ENCODE results near the gene IL11. TPM values are rescaled to one million over a fixed set of nuclear protein-coding genes. Genes with fewer than 3 reads are reported as not detected.

IL11 gene
- total RNA-seq, 4 donors from 2014 or later: 0.67 TPM; not detected in 3

DNA sequence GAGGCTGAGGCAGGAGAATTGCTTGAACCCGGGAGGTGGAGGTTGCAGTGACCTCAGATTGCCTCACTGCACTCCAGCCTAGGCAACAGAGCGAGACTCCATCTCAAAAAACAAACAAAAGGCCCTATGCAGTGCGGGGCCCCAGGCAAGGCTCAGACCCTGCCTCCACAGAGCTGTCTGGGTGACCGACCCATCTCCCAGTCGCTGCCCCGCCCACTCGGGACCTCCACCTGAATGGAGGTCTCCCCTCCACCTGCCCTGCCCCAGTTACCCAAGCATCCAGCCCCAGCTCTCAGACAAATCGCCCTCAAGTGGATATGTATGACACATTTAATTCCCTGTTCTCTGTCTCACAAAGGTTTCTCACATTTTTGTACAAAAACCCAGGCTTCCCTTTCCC is 5.0 kb downstream of the IL11 start:
- H3K27ac ChIP-seq: no peak overlapping the region
- peaks cover 0 to 18% (median 9%) of the 10 kb centered on the region in 3 donors for H3K4me1 ChIP-seq
- ATAC-seq: no peak
- H3K4me3 ChIP-seq: no peak overlapping the region
- 78 to 96% methylated on average over 5 to 7 of the region's 8 CpGs for WGBS, 2 donors (ENCODE audit: low coverage in 1 of 2)
- H3K27me3 ChIP-seq: peaks cover 84% of the 10 kb centered on the region
- H3K9me3 ChIP-seq: no peaks in the 10 kb centered on the region
- TF ChIP-seq, protein P1, sequence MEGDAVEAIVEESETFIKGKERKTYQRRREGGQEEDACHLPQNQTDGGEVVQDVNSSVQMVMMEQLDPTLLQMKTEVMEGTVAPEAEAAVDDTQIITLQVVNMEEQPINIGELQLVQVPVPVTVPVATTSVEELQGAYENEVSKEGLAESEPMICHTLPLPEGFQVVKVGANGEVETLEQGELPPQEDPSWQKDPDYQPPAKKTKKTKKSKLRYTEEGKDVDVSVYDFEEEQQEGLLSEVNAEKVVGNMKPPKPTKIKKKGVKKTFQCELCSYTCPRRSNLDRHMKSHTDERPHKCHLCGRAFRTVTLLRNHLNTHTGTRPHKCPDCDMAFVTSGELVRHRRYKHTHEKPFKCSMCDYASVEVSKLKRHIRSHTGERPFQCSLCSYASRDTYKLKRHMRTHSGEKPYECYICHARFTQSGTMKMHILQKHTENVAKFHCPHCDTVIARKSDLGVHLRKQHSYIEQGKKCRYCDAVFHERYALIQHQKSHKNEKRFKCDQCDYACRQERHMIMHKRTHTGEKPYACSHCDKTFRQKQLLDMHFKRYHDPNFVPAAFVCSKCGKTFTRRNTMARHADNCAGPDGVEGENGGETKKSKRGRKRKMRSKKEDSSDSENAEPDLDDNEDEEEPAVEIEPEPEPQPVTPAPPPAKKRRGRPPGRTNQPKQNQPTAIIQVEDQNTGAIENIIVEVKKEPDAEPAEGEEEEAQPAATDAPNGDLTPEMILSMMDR (IDR thresholded peaks at IDR 0.05): no peak
- TF ChIP-seq POLR2AphosphoS5 (IDR thresholded peaks at IDR 0.05) (no peak), POLR2A (IDR thresholded peaks at IDR 0.05) (no peak), EP300 (IDR thresholded peaks at IDR 0.05) (no peak)
- H3K36me3 ChIP-seq: no peaks in the 10 kb centered on the region

DNA sequence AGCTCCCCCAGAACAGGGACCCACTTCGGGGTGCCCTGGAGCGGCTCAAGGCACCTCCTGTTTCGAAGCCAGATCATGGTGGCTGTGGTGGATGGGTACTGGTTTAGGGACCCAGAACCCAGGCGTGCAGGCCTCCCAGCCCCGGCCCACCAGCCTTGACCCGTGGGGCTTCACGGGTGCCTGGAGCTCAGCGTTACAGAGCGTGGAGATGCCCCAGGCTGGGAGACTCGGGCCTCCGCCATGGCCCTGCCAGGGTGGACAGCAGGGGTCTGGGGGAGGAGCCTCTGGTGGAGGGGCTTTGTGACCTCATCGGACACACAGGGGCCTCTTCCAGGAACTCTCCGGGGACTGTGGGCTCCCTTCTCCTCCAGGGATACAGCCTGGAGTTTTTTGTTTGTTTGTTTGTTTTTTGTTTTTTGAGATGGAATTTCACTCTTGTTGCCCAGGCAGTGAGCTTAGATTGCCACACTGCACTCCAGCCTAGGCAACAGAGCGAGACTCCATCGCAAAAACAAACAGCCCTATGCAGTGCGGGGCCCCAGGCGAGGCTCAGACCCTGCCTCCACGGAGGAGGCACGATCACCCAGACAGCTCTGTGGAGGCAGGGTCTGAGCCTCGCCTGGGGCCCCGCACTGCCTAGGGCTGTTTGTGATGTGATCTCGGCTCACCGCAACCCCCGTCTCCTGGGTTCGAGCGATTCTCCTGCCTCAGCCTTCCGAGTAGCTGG is 7.1 kb downstream of the IL11 start, which contains the start of gene GARIN5B:
TSS of gene GARIN5B (minus strand) at position 271 of the 727 bp plus-strand sequence. CDS start at position 77, 194 bp downstream.
- no peak within 1 kb of the TSS for H3K27ac ChIP-seq
- H3K4me1 ChIP-seq: no peaks in the 10 kb centered on the region
- no peak within 1 kb of the TSS for H3K4me3 ChIP-seq
- TF ChIP-seq POLR2A (IDR thresholded peaks at IDR 0.05) (no peak), EP300 (IDR thresholded peaks at IDR 0.05) (no peak), POLR2AphosphoS5 (IDR thresholded peaks at IDR 0.05) (no peak)
- no peaks in the 10 kb centered on the region for H3K9me3 ChIP-seq
- H3K27me3 ChIP-seq: peaks cover 75% of the 10 kb centered on the region
- whole genome bisulfite sequencing, 2 donors (ENCODE audit: low coverage in 1 of 2): 50% methylated on average over 2 of the region's 27 CpGs; no CpG with 5 or more reads in 1 of the 2 donors
- no peaks in the 10 kb centered on the region for H3K36me3 ChIP-seq
- ATAC-seq: no peak

DNA sequence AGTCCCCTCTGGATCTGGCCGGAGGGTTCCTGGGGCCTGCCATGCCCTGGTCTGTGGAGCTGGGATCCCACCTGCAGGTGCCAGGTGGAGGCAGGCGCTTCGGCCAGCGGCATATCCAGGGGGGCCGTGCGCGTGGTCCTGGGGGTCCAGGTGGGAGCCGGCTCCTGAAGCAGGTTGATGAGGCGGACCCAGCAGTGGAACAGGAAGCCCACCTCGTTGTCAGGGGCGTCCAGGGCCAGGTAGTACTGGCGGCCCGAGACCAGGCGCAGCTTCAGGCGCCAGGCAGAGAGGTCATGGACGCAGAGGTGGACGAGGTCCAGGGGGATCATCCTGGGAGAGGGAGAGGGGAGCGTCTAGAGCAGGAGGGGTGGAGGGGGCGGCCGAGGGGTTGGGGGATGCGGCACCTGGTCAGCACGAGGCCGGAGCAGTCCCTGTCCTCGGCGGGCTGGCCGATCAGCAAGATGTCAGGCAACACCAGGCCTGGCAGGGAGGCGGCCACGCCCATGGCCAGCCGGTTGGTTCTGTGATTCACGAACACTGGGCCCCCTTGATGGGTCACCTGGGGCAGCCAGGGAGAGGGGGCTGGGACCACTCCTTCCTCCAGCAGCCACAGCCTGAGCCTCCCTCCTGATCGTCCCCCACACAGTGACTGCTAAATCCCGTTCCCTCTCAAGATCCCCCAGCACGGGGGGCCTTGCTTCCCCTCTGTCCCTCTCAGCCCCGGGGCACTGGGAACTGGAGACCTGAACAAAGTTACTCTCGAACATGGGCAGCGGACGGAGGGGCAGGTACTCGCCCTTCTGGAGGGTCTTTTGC is 7.9 kb downstream of the IL11 start:
- Histone ChIP-seq H3K27me3 (peaks cover 72% of the 10 kb centered on the region), H3K9me3 (no peaks in the 10 kb centered on the region), H3K4me3 (no peak overlapping the region), H3K4me1 (no peaks in the 10 kb centered on the region), H3K27ac (no peak overlapping the region), H3K36me3 (no peaks in the 10 kb centered on the region)
- ATAC-seq: no peak
- TF ChIP-seq POLR2A (IDR thresholded peaks at IDR 0.05): no peak
- TF ChIP-seq, protein P1 (IDR thresholded peaks at IDR 0.05): no peak
- no peak for TF ChIP-seq EP300 (IDR thresholded peaks at IDR 0.05)
- TF ChIP-seq POLR2AphosphoS5 (IDR thresholded peaks at IDR 0.05): no peak
- WGBS, 2 donors (ENCODE audit: low coverage in 1 of 2): 33 to 68% methylated on average over 1 to 4 of the region's 38 CpGs

DNA sequence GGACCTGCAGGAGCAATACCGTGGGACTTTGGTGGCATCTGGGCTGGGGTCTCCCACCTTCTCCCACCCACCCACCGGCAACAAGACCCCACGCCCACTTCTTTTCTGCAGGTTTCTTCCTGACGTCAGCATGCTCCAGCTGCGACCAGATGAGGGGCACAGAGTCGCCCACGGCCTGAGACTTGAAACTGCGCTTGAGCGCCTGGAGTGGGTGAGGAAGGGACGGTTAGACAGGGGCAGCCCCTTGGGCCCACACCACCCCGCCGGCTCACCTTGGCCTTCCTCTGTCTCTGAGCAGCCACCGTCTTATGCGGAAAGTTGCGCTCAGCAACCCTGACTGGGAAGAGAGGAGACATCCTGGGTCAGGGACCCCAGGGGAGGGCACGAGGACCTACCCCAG is 9.4 kb downstream of the IL11 start:
- no peak for ATAC-seq
- 100% methylated on average over 1 of the region's 16 CpGs; no CpG with 5 or more reads in 1 of the 2 donors for WGBS, 2 donors (ENCODE audit: low coverage in 1 of 2)
- TF ChIP-seq EP300 (IDR thresholded peaks at IDR 0.05): no peak
- TF ChIP-seq POLR2AphosphoS5 (IDR thresholded peaks at IDR 0.05): no peak
- TF ChIP-seq, protein P1 (IDR thresholded peaks at IDR 0.05): no peak
- no peak for TF ChIP-seq POLR2A (IDR thresholded peaks at IDR 0.05)

More for the DNA sequence above, 9.4 kb downstream of the IL11 start:
- Histone ChIP-seq H3K4me1 (no peaks in the 10 kb centered on the region), H3K27me3 (peaks cover 74% of the 10 kb centered on the region), H3K27ac (no peak overlapping the region), H3K36me3 (no peaks in the 10 kb centered on the region), H3K9me3 (no peaks in the 10 kb centered on the region), H3K4me3 (no peak overlapping the region)

Data from gastroesophageal sphincter (tissue), 4 donors.